Liver (tissue), 3 donors: Measurements from ENCODE around the gene TSPAN32.

ENCODE experiments used
- ATF3 ChIP-seq: IDR thresholded peaks from 2 replicates; pipeline ENCODE4 v1.6.1; 2016; ENCODE audit warnings: antibody characterized with exemption
- CTCF ChIP-seq: fragments of 150-350 bp; IDR thresholded peaks from 2 replicates; pipeline ENCODE4 v1.5.1; 2017; ENCODE audit warnings: improper control_type of control experiment, low read depth, low read length; ENCODE audit not compliant: missing input control
- FOXA1 ChIP-seq: IDR thresholded peaks from 2 replicates; pipeline ENCODE4 v1.6.1; 2016; ENCODE audit warnings: antibody characterized with exemption
- GABPA ChIP-seq, 2 donors: IDR thresholded peaks in 1 of 2; conservative IDR thresholded peaks in 1 of 2; 2 replicates each; pipeline ENCODE4 v1.6.1; 2016; ENCODE audit warnings: antibody characterized with exemption in 2 of 2, mild to moderate bottlenecking in 1 of 2, moderate library complexity in 1 of 2
- JUND ChIP-seq, 2 donors: IDR thresholded peaks; 2 replicates each; pipeline ENCODE4 v1.6.1; 2016; ENCODE audit warnings: antibody characterized with exemption in 2 of 2
- RAD21 ChIP-seq, 2 donors: IDR thresholded peaks; 2 replicates each; pipeline ENCODE4 v1.6.1; 2016; ENCODE audit warnings: antibody characterized with exemption in 2 of 2, mild to moderate bottlenecking in 2 of 2
- REST ChIP-seq: IDR thresholded peaks from 2 replicates; pipeline ENCODE4 v1.6.1; 2016; ENCODE audit warnings: antibody characterized with exemption, mild to moderate bottlenecking
- SP1 ChIP-seq: IDR thresholded peaks from 2 replicates; pipeline ENCODE4 v1.6.1; 2018; ENCODE audit warnings: antibody characterized with exemption, mild to moderate bottlenecking
- TAF1 ChIP-seq: conservative IDR thresholded peaks from 2 replicates; pipeline ENCODE4 v1.6.1; 2016; ENCODE audit warnings: antibody characterized with exemption, mild to moderate bottlenecking
- YY1 ChIP-seq: IDR thresholded peaks from 2 replicates; pipeline ENCODE4 v1.6.1; 2016; ENCODE audit warnings: antibody characterized with exemption, mild to moderate bottlenecking
- TF ChIP-seq, protein P1 (sequence below): IDR thresholded peaks from 2 replicates; pipeline ENCODE4 v1.6.1; 2016; ENCODE audit warnings: antibody characterized with exemption
- TF ChIP-seq, protein P2 (sequence below): IDR thresholded peaks from 2 replicates; pipeline ENCODE4 v1.6.1; 2016; ENCODE audit warnings: antibody characterized with exemption
- donor health status: healthy.
- donor health status: healthy.

DNA sequence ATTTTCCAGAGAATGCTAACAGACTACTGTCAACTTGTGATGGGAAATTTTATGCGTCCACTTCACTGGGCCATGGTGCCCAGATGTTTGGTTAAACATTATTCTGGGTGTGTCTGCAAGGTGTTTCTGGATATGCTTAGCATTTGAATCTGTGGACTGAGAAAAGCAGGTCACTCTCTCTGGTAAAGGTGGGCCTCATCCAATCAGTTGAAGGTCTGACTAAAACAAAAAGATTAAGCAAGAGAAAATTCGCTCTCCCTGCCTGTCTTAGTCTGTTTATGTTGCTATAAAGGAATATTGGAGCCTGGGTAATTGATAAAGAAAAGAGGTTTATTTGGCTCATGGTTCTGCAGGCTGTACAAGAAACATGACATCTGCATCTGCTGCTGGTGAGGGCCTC is 43.2 kb downstream of the TSPAN32 start:
- TF ChIP-seq ATF3 = no peak
- no peak for TF ChIP-seq CTCF
- TF ChIP-seq REST = no peak
- no peak for TF ChIP-seq RAD21 (IDR thresholded peaks at IDR 0.05)
- no peak for TF ChIP-seq TAF1
- no peak for TF ChIP-seq JUND (IDR thresholded peaks at IDR 0.05)
- no peak for TF ChIP-seq SP1
- TF ChIP-seq, protein P1, sequence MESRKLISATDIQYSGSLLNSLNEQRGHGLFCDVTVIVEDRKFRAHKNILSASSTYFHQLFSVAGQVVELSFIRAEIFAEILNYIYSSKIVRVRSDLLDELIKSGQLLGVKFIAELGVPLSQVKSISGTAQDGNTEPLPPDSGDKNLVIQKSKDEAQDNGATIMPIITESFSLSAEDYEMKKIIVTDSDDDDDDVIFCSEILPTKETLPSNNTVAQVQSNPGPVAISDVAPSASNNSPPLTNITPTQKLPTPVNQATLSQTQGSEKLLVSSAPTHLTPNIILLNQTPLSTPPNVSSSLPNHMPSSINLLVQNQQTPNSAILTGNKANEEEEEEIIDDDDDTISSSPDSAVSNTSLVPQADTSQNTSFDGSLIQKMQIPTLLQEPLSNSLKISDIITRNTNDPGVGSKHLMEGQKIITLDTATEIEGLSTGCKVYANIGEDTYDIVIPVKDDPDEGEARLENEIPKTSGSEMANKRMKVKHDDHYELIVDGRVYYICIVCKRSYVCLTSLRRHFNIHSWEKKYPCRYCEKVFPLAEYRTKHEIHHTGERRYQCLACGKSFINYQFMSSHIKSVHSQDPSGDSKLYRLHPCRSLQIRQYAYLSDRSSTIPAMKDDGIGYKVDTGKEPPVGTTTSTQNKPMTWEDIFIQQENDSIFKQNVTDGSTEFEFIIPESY = no peak
- no peak for TF ChIP-seq YY1
- TF ChIP-seq FOXA1 = no peak
- TF ChIP-seq GABPA (IDR thresholded peaks at IDR 0.05 in 1 of 2, conservative IDR thresholded peaks at IDR 0.05 in 1 of 2) = no peak
- TF ChIP-seq, protein P2, sequence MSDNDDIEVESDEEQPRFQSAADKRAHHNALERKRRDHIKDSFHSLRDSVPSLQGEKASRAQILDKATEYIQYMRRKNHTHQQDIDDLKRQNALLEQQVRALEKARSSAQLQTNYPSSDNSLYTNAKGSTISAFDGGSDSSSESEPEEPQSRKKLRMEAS = no peak
